A673 (cell line): Measurements from ENCODE around the gene CCKAR. TPM values are rescaled to one million over a fixed set of nuclear protein-coding genes. Genes with fewer than 3 reads are reported as not detected.

Source experiments
- BruUV-seq: library from RNA; stranded (reverse); fragments of 400-500 nt; replicated peaks from 2 replicates; lab custom pipeline; 2021; lab: Mats Ljungman, UMichigan
- CTCF ChIA-PET: fragments of 300-600 bp; sonication (Branson Sonifier 250); formaldehyde crosslinking; loops from one replicate; lab custom pipeline; 2022; ENCODE audit warnings: antibody characterized with exemption; lab: Charles Lee
- POLR2A ChIA-PET: fragments of 300-600 bp; sonication (Branson Sonifier 250); formaldehyde crosslinking; loops from one replicate; lab custom pipeline; 2022; ENCODE audit warnings: antibody characterized with exemption; ENCODE audit not compliant: low non-redundant PET; lab: Charles Lee
- DNase-seq: peaks from one replicate; pipeline ENCODE4 v3.0.0-alpha.2; 2015; ENCODE audit warnings: low spot score
- H3K27ac ChIP-seq: fragments of 200-600 bp; sonication (generic); 2 replicates; pipeline ENCODE4 v1.5.1; 2016; ENCODE audit warnings: mixed run types, low read depth, mild to moderate bottlenecking, mixed read lengths, antibody characterized with exemption, low read length; ENCODE audit not compliant: poor library complexity, severe bottlenecking
- H3K27me3 ChIP-seq: fragments of 200-600 bp; sonication (generic); replicated peaks from 2 replicates; pipeline ENCODE4 v1.6.1; 2017; ENCODE audit warnings: mixed run types, low read depth, mild to moderate bottlenecking, mixed read lengths, antibody characterized with exemption, low read length; ENCODE audit not compliant: insufficient read depth, poor library complexity
- H3K36me3 ChIP-seq: fragments of 200-600 bp; sonication (generic); 2 replicates; pipeline ENCODE4 v1.6.1; 2016; ENCODE audit warnings: mixed run types, mild to moderate bottlenecking, mixed read lengths, antibody characterized with exemption, low read length; ENCODE audit not compliant: insufficient read depth, poor library complexity, severe bottlenecking
- H3K4me1 ChIP-seq: fragments of 200-600 bp; sonication (generic); 2 replicates; pipeline ENCODE4 v1.6.1; 2017; ENCODE audit warnings: mixed run types, mild to moderate bottlenecking, mixed read lengths, antibody characterized with exemption, low read length; ENCODE audit not compliant: insufficient read depth, poor library complexity, severe bottlenecking
- H3K4me3 ChIP-seq: fragments of 200-600 bp; sonication (generic); 2 replicates; pipeline ENCODE4 v1.5.1; 2016; ENCODE audit warnings: low read depth, mixed run types, mild to moderate bottlenecking, mixed read lengths, low read length; ENCODE audit not compliant: poor library complexity, severe bottlenecking
- H3K9me3 ChIP-seq: fragments of 200-600 bp; sonication (generic); 2 replicates; pipeline ENCODE4 v1.6.1; 2016; ENCODE audit warnings: mixed run types, low read depth, mild to moderate bottlenecking, mixed read lengths, antibody characterized with exemption, low read length; ENCODE audit not compliant: poor library complexity, severe bottlenecking
- EZH2 ChIP-seq: fragments of 200-600 bp; sonication (generic); IDR thresholded peaks from 2 replicates; pipeline ENCODE4 v1.6.1; 2017; ENCODE audit warnings: borderline replicate concordance, low read depth, mild to moderate bottlenecking, mixed read lengths, antibody characterized with exemption, low read length; ENCODE audit not compliant: poor library complexity, severe bottlenecking
- intact Hi-C: fragments of 100-400 bp; cut with micrococcal nuclease; formaldehyde crosslinking; loops from one replicate; pipeline ENCODE4 v1.10.0; 2022; ENCODE audit not compliant: unreplicated experiment
- total RNA-seq: library from RNA; stranded (reverse); gene quantifications from 2 replicates; pipeline ENCODE4 v1.2.3, GENCODE V29; 2021
- TF ChIP-seq, protein P1 (sequence below): fragments of 300-800, 200-600 bp; sonication (generic); conservative IDR thresholded peaks from 2 replicates; pipeline ENCODE4 v1.5.1; 2017; ENCODE audit warnings: low read depth, mild to moderate bottlenecking, antibody characterized with exemption, low read length, moderate library complexity, mixed read lengths

The CCKAR gene
- total RNA-seq, 1 experiment from 2014 or later = not detected

DNA sequence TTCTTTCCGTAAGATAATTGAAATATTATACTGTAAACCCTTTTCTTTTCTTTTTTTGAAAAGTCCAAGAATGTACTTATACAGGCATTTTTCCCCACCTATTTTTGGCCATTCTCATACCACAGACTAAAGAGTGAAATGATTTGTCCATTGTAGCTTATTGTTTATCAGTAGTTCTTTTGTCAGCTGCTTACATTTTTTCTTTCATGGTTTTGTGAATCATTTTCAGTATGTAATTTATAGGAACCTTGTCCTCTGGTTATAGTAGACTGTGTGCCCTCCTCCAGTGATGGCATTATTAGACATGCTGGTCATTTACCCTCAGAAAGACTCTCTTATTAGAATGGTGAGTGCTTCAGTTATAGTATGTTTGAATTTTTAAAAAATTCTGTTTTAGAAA, 56.7 kb downstream of the CCKAR start:
- Histone ChIP-seq H3K4me1 (no peaks in the 10 kb centered on the region), H3K36me3 (peaks cover 18% of the 10 kb centered on the region), H3K9me3 (no peaks in the 10 kb centered on the region), H3K4me3 (no peak overlapping the region), H3K27me3 (no peaks in the 10 kb centered on the region), H3K27ac (no peak overlapping the region)
- intact Hi-C loops = no loop called here
- no peak for DNase-seq
- no TSS peak for BruUV-seq
- ChIA-PET POLR2A (interaction anchor here (0.6 kb wide), 1 partner anchor 10 kb away, joined by 7 read pairs; no protein-coding TSS in a partner anchor), CTCF (interaction anchor here (0.5 kb wide), 1 partner anchor 108 kb away, joined by 12 read pairs; no protein-coding TSS in a partner anchor)
- no peak for TF ChIP-seq EZH2
- TF ChIP-seq, protein P1, sequence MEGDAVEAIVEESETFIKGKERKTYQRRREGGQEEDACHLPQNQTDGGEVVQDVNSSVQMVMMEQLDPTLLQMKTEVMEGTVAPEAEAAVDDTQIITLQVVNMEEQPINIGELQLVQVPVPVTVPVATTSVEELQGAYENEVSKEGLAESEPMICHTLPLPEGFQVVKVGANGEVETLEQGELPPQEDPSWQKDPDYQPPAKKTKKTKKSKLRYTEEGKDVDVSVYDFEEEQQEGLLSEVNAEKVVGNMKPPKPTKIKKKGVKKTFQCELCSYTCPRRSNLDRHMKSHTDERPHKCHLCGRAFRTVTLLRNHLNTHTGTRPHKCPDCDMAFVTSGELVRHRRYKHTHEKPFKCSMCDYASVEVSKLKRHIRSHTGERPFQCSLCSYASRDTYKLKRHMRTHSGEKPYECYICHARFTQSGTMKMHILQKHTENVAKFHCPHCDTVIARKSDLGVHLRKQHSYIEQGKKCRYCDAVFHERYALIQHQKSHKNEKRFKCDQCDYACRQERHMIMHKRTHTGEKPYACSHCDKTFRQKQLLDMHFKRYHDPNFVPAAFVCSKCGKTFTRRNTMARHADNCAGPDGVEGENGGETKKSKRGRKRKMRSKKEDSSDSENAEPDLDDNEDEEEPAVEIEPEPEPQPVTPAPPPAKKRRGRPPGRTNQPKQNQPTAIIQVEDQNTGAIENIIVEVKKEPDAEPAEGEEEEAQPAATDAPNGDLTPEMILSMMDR = no peak

DNA sequence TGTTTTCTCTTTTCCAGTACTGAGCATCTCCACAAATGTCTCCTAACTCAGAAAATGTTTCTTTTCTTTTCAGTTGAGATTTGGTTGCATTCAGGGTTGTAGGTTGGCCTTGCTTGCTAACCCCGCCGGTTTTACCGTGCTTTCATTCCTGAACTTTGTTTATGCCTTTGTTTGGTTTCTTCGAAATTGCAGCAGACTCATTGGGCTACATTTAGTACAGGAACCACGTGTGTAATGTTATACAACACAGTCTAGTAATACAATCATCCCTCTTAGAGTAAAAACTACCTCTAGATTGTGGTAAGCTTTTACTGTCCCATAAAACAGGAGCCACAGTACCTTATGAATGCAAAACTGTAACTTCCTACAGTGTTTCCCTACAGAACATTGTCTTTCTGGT, 57.9 kb downstream of the CCKAR start:
- BruUV-seq = no TSS peak
- H3K27ac ChIP-seq = no peak overlapping the region
- no peaks in the 10 kb centered on the region for H3K27me3 ChIP-seq
- intact Hi-C loops = no loop called here
- POLR2A ChIA-PET = no interaction called here
- CTCF ChIA-PET = no interaction called here
- TF ChIP-seq EZH2 = no peak
- no peak overlapping the region for H3K4me3 ChIP-seq
- DNase-seq = no peak
- H3K36me3 ChIP-seq = peaks cover 18% of the 10 kb centered on the region
- H3K9me3 ChIP-seq = no peaks in the 10 kb centered on the region
- no peaks in the 10 kb centered on the region for H3K4me1 ChIP-seq

DNA sequence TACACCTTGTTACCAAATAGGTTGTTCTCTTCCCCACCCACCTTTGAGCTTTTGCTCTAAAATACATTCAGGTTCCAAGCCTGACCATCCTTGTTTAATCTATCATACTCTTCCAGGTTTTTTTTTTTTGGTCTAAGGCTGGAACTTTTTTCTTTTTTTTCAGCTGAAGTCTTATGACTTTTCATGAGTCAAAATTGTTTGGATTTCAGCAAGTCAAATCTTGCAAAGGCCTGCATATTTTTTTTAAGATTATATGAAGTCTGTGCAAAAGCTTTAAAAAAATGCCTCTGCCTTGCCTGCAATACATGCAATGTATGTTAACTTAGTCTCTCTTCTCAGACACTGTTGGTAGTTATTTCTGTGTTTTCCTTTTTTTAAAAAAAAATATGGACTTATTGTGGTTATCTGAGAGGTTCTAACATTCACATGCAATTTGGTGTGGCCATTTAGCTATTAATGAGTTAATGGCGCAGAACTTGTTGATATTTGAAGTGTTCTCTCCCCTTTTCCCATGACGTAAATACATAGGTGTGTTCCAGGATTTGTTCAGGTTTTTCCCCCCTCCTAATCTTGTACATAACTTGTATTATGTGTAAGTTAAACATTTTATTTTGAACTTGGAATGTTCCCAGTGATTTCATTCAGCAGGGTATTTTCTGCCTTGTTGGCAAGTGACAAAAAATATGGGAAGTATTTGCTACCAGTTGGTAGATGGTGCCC, 58.7 kb downstream of the CCKAR start:
- no peak for DNase-seq
- Histone ChIP-seq H3K4me3 (no peak overlapping the region), H3K27ac (no peak overlapping the region), H3K36me3 (peaks cover 18% of the 10 kb centered on the region), H3K4me1 (no peaks in the 10 kb centered on the region), H3K9me3 (no peaks in the 10 kb centered on the region), H3K27me3 (no peaks in the 10 kb centered on the region)
- intact Hi-C loops = no loop called here
- POLR2A ChIA-PET = interaction anchor here (0.6 kb wide), 1 partner anchor 101 kb away, joined by 3 read pairs; no protein-coding TSS in a partner anchor
- CTCF ChIA-PET = interaction anchor here (0.7 kb wide), 1 partner anchor 80 kb away, joined by 3 read pairs; no protein-coding TSS in a partner anchor
- TF ChIP-seq, protein P1 = no peak
- no peak for TF ChIP-seq EZH2
- no TSS peak for BruUV-seq

Other genes with a start within 250 kb of the CCKAR start
- 59.8 and 65.3 TPM in 2 replicates for gene RBPJ, start 169.5 kb downstream of the CCKAR start, total RNA-seq
- 9.9 and 10.9 TPM in 2 replicates for gene TBC1D19, start 93.6 kb upstream of the CCKAR start, total RNA-seq